Activated T-helper 17 cell treated with anti-CD3 and anti-CD28 coated beads, Interleukin-2, amount 50 U/mL, for 72 hours (primary cell): ENCODE measurements around the gene FBLN7. TPM values are rescaled to one million over a fixed set of nuclear protein-coding genes. Genes with fewer than 3 reads are reported as not detected.
"Not testable (repeated sequence)": the region's sequence is repeated elsewhere in the genome, so short reads cannot be mapped to it uniquely, and the experiment has no call there.

ENCODE experiments used
- ATAC-seq: fragments of 150-1000 bp; cut with Tn5 transposase; replicated peaks from 2 replicates; pipeline ENCODE4 v1.10.0; 2021; ENCODE audit warnings: mild to moderate bottlenecking, moderate library complexity
- H3K27ac Mint-ChIP-seq: one replicate; pipeline ENCODE4 v1.8.0; 2022; ENCODE audit warnings: mixed read lengths
- H3K27me3 Mint-ChIP-seq: one replicate; pipeline ENCODE4 v1.8.0; 2022; ENCODE audit warnings: mixed read lengths
- H3K36me3 Mint-ChIP-seq: one replicate; pipeline ENCODE4 v1.8.0; 2022; ENCODE audit warnings: low read depth, mild to moderate bottlenecking, mixed read lengths
- H3K4me1 Mint-ChIP-seq: one replicate; pipeline ENCODE4 v1.8.0; 2022; ENCODE audit warnings: mixed read lengths
- H3K4me3 Mint-ChIP-seq: one replicate; pipeline ENCODE4 v1.8.0; 2022; ENCODE audit warnings: mild to moderate bottlenecking, mixed read lengths
- H3K9me3 Mint-ChIP-seq: one replicate; pipeline ENCODE4 v1.8.0; 2022; ENCODE audit warnings: mixed read lengths
- total RNA-seq, 2 donors: library from RNA; stranded (reverse); gene quantifications; one replicate each; pipeline ENCODE4 v1.2.3, GENCODE V29; 2022

Gene FBLN7
- total RNA-seq: 10 to 100 TPM; 24.4 to 49.9 TPM

- Mint-ChIP-seq H3K27ac (peak within 1 kb of the TSS; percentile 55), H3K4me1 (no peaks in the 10 kb centered on the region), H3K36me3 (no peaks in the 10 kb centered on the region), H3K27me3 (peaks cover 15% of the 10 kb centered on the region), H3K4me3 (peak within 1 kb of the TSS; percentile 63), H3K9me3 (no peaks in the 10 kb centered on the region)
- peak; percentile 40 for ATAC-seq
These were observed at the start of gene FBLN7 for GRCh38 chr2:112138159-112139032. Gene FBLN7, plus strand, starts transcription at chr2:112138385. Its CDS starts 271 bp downstream, at chr2:112138656.

- Mint-ChIP-seq H3K27ac (no peak overlapping the region), H3K4me3 (no peak overlapping the region), H3K36me3 (peaks cover 89% of the 10 kb centered on the region), H3K4me1 (peaks cover 15% of the 10 kb centered on the region), H3K9me3 (no peaks in the 10 kb centered on the region), H3K27me3 (no peaks in the 10 kb centered on the region)
- no peak for ATAC-seq
These were observed 48.8 kb upstream of the FBLN7 start for GRCh38 chr2:112089375-112089774.

- Mint-ChIP-seq H3K4me1 (peaks cover 12% of the 10 kb centered on the region), H3K27ac (peak overlapping the region; percentile 5), H3K9me3 (no peaks in the 10 kb centered on the region), H3K4me3 (no peak overlapping the region), H3K36me3 (peaks cover 88% of the 10 kb centered on the region), H3K27me3 (no peaks in the 10 kb centered on the region)
- ATAC-seq: peak; percentile 96
These were observed 45.7 kb upstream of the FBLN7 start for GRCh38 chr2:112092286-112093041.

GRCh38 chr2:112093216-112093615, 45.0 kb upstream of the FBLN7 start:
- no peaks in the 10 kb centered on the region for H3K9me3 Mint-ChIP-seq
- H3K36me3 Mint-ChIP-seq: peaks cover 89% of the 10 kb centered on the region
- no peaks in the 10 kb centered on the region for H3K27me3 Mint-ChIP-seq
- no peak for ATAC-seq
- no peak overlapping the region for H3K4me3 Mint-ChIP-seq
- peaks cover 10% of the 10 kb centered on the region for H3K4me1 Mint-ChIP-seq
- no peak overlapping the region for H3K27ac Mint-ChIP-seq

DNA sequence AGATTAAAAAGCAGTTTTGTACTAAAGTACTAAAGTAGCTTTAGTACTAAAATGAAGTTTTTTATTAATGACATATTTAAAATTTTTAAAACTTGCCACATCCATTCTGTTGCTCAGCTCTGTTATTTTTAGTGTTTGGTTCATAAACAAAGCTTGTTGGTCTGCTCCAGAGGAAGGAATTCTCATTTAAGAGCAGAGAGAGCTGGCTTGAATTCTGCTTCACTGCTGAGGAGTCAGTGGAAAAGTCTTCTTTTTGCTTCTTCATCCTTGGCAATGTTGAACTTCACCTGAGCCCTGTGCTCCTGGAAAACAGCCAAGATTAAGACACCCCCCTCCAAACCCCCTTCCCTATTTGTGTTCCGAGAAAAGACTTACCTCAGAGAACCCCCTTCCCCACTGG, 42.5 kb upstream of the FBLN7 start:
- Mint-ChIP-seq H3K27ac (no peak overlapping the region), H3K4me1 (peaks cover 10% of the 10 kb centered on the region), H3K9me3 (no peaks in the 10 kb centered on the region), H3K36me3 (peaks cover 90% of the 10 kb centered on the region), H3K4me3 (no peak overlapping the region), H3K27me3 (no peaks in the 10 kb centered on the region)
- no peak for ATAC-seq

- peaks cover 87% of the 10 kb centered on the region for H3K36me3 Mint-ChIP-seq
- no peak for ATAC-seq
- no peak overlapping the region for H3K27ac Mint-ChIP-seq
- H3K4me3 Mint-ChIP-seq: no peak overlapping the region
- no peaks in the 10 kb centered on the region for H3K9me3 Mint-ChIP-seq
- peaks cover 10% of the 10 kb centered on the region for H3K4me1 Mint-ChIP-seq
- H3K27me3 Mint-ChIP-seq: no peaks in the 10 kb centered on the region
These were observed 42.1 kb upstream of the FBLN7 start for GRCh38 chr2:112096098-112096497.

DNA sequence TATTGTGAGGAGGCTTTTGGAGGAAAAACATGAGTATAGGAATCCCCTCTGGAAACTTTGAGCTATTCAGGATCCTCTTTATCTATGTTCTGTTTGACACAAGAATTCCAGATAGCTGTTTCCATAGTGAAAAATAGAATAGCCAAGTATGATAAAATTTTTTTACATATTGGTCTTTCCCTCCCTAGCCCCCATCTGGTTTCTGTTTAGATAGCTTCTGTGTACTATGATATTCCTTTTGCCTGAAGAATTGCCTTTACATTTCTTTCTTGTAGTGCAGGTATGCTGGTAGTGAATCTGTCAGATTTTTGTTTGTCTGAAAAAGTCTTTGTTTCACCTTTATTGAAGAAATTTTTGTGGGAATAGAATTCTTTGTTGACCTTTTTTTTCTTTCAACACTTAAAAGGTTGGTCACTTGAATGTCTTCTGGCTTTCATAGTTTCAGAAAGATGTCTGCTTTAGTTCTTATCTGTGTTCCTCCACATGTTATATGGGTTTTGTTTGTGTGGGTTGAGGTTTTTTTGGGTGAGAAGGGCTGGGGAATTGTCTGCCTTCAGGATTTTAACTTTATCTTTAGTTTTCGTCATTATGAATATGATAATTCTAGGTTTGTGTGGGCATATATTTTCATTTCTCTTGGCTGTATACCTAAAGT, 29.9 kb upstream of the FBLN7 start:
- H3K27ac Mint-ChIP-seq: no peak overlapping the region

DNA sequence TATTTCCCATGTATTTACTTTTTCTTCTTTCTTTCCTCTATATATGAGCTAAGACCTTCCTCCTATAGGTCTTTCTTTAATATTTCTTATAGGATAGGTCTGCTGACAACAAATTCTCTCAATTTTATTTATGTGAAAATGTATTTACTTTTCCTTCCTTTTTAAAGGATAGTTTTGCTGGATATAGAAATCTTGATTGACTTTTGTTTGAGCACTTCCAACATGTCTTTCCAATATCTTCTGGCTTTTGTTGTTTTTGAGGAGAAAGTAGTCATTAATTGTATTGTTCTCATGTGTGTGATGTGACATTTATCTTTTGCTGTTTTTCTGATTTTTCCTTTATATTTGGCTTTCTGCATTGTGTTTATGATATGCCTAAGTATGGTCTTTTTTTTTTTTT, 28.9 kb upstream of the FBLN7 start:
- Mint-ChIP-seq H3K4me1 (peaks cover 10% of the 10 kb centered on the region), H3K27ac (no peak overlapping the region), H3K9me3 (peaks cover 4% of the 10 kb centered on the region), H3K4me3 (no peak overlapping the region), H3K27me3 (no peaks in the 10 kb centered on the region), H3K36me3 (peaks cover 92% of the 10 kb centered on the region)
- no peak for ATAC-seq

More for the DNA sequence above, 29.9 kb upstream of the FBLN7 start:
- Mint-ChIP-seq H3K4me3 (no peak overlapping the region), H3K27me3 (no peaks in the 10 kb centered on the region), H3K36me3 (peaks cover 99% of the 10 kb centered on the region), H3K9me3 (peaks cover 4% of the 10 kb centered on the region), H3K4me1 (peaks cover 10% of the 10 kb centered on the region)
- ATAC-seq: no peak

GRCh38 chr2:112110966-112111365, 27.2 kb upstream of the FBLN7 start:
- Mint-ChIP-seq H3K4me1 (peaks cover 10% of the 10 kb centered on the region), H3K4me3 (no peak overlapping the region), H3K27ac (peak overlapping the region; percentile 15), H3K27me3 (no peaks in the 10 kb centered on the region), H3K36me3 (peaks cover 80% of the 10 kb centered on the region), H3K9me3 (peaks cover 4% of the 10 kb centered on the region)
- no peak for ATAC-seq

- H3K27ac Mint-ChIP-seq: peak overlapping the region; percentile 77
- not testable (repeated sequence) for H3K9me3 Mint-ChIP-seq, H3K4me3 Mint-ChIP-seq, H3K27me3 Mint-ChIP-seq
- H3K36me3 Mint-ChIP-seq: peaks cover 78% of the 10 kb centered on the region
- peak; percentile 69 for ATAC-seq
- H3K4me1 Mint-ChIP-seq: peaks cover 10% of the 10 kb centered on the region
These were observed 24.8 kb upstream of the FBLN7 start for GRCh38 chr2:112113354-112113753.

- Mint-ChIP-seq H3K9me3 (no peaks in the 10 kb centered on the region), H3K36me3 (peaks cover 39% of the 10 kb centered on the region), H3K27me3 (no peaks in the 10 kb centered on the region), H3K4me1 (peaks cover 2% of the 10 kb centered on the region), H3K27ac (no peak overlapping the region), H3K4me3 (no peak overlapping the region)
- no peak for ATAC-seq
These were observed 20.0 kb upstream of the FBLN7 start for GRCh38 chr2:112118148-112118547.

GRCh38 chr2:112121682-112122254, 16.4 kb upstream of the FBLN7 start:
- no peaks in the 10 kb centered on the region for H3K27me3 Mint-ChIP-seq
- no peak for ATAC-seq
- no peak overlapping the region for H3K4me3 Mint-ChIP-seq
- H3K36me3 Mint-ChIP-seq: peaks cover 29% of the 10 kb centered on the region
- H3K4me1 Mint-ChIP-seq: peaks cover 5% of the 10 kb centered on the region
- H3K9me3 Mint-ChIP-seq: no peaks in the 10 kb centered on the region
- no peak overlapping the region for H3K27ac Mint-ChIP-seq

- no peak for ATAC-seq
- no peaks in the 10 kb centered on the region for H3K4me1 Mint-ChIP-seq
- H3K27ac Mint-ChIP-seq: no peak overlapping the region
- no peaks in the 10 kb centered on the region for H3K27me3 Mint-ChIP-seq
- H3K4me3 Mint-ChIP-seq: no peak overlapping the region
- H3K9me3 Mint-ChIP-seq: peaks cover 3% of the 10 kb centered on the region
- no peaks in the 10 kb centered on the region for H3K36me3 Mint-ChIP-seq
These were observed 9.1 kb upstream of the FBLN7 start for GRCh38 chr2:112129060-112129459.

DNA sequence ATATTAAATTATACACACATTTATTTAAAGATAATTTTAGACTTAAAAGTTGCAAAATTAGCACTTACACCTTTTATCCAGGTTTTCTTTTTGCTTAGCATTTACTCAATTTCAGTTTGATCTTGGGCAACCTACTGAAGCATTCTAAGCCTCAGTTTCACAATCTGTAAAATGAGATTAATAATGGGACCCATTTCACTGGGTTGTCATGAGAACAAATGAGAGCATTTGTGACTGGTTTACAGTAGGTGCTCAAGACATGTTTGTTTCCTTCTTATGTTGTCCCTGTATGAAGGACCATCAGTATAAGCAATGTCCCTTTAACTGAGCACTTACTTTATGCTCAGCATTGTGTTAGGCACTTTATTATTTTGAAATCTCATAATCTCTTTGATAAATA, 4.8 kb upstream of the FBLN7 start:
- peaks cover 15% of the 10 kb centered on the region for H3K27me3 Mint-ChIP-seq
- H3K36me3 Mint-ChIP-seq: no peaks in the 10 kb centered on the region
- H3K4me3 Mint-ChIP-seq: no peak overlapping the region
- no peaks in the 10 kb centered on the region for H3K4me1 Mint-ChIP-seq
- peaks cover 3% of the 10 kb centered on the region for H3K9me3 Mint-ChIP-seq
- H3K27ac Mint-ChIP-seq: no peak overlapping the region
- no peak for ATAC-seq
